ENCODE results near the gene LCE6A.

The LCE6A gene

GRCh38 chr1:152878042-152878441 lies 35.4 kb downstream of the LCE6A start, which contains the start of gene SMCP:
SMCP (plus strand) TSS chr1:152878322; CDS start chr1:152884423, 6,101 bp downstream.
- no peaks in the 10 kb centered on the region for H3K27me3 ChIP-seq (ENCODE audit: control insufficient read depth, insufficient read depth, low read length)
- H3K9me3 ChIP-seq (ENCODE audit: control insufficient read depth, insufficient read depth, low read length) = no peaks in the 10 kb centered on the region
- no peaks in the 10 kb centered on the region for H3K4me1 ChIP-seq (ENCODE audit: control insufficient read depth, insufficient read depth, low read length)
- no peaks in the 10 kb centered on the region for H3K36me3 ChIP-seq (ENCODE audit: control insufficient read depth, insufficient read depth, low read length)
- H3K9ac ChIP-seq (ENCODE audit: low read depth, low read length) = no peak within 1 kb of the TSS
- H3K4me3 ChIP-seq (ENCODE audit: low read depth, low read length) = no peak within 1 kb of the TSS

- no peaks in the 10 kb centered on the region for H3K4me1 ChIP-seq (ENCODE audit: control insufficient read depth, insufficient read depth, low read length)
- H3K9me3 ChIP-seq (ENCODE audit: control insufficient read depth, insufficient read depth, low read length) = no peaks in the 10 kb centered on the region
- H3K27me3 ChIP-seq (ENCODE audit: control insufficient read depth, insufficient read depth, low read length) = no peaks in the 10 kb centered on the region
- H3K4me3 ChIP-seq (ENCODE audit: low read depth, low read length) = no peak overlapping the region
- no peak overlapping the region for H3K9ac ChIP-seq (ENCODE audit: low read depth, low read length)
- no peaks in the 10 kb centered on the region for H3K36me3 ChIP-seq (ENCODE audit: control insufficient read depth, insufficient read depth, low read length)
Measured at GRCh38 chr1:152879559-152880198, 37.0 kb downstream of the LCE6A start.

GRCh38 chr1:152880316-152880715 lies 37.7 kb downstream of the LCE6A start:
- no peaks in the 10 kb centered on the region for H3K9me3 ChIP-seq (ENCODE audit: control insufficient read depth, insufficient read depth, low read length)
- H3K36me3 ChIP-seq (ENCODE audit: control insufficient read depth, insufficient read depth, low read length) = no peaks in the 10 kb centered on the region
- H3K9ac ChIP-seq (ENCODE audit: low read depth, low read length) = no peak overlapping the region
- H3K27me3 ChIP-seq (ENCODE audit: control insufficient read depth, insufficient read depth, low read length) = no peaks in the 10 kb centered on the region
- no peaks in the 10 kb centered on the region for H3K4me1 ChIP-seq (ENCODE audit: control insufficient read depth, insufficient read depth, low read length)
- H3K4me3 ChIP-seq (ENCODE audit: low read depth, low read length) = no peak overlapping the region

GRCh38 chr1:152880907-152881306 lies 38.3 kb downstream of the LCE6A start:
- H3K4me1 ChIP-seq (ENCODE audit: control insufficient read depth, insufficient read depth, low read length) = no peaks in the 10 kb centered on the region
- H3K9me3 ChIP-seq (ENCODE audit: control insufficient read depth, insufficient read depth, low read length) = no peaks in the 10 kb centered on the region
- H3K27me3 ChIP-seq (ENCODE audit: control insufficient read depth, insufficient read depth, low read length) = no peaks in the 10 kb centered on the region
- no peak overlapping the region for H3K4me3 ChIP-seq (ENCODE audit: low read depth, low read length)
- H3K36me3 ChIP-seq (ENCODE audit: control insufficient read depth, insufficient read depth, low read length) = no peaks in the 10 kb centered on the region
- no peak overlapping the region for H3K9ac ChIP-seq (ENCODE audit: low read depth, low read length)

GRCh38 chr1:152884085-152884484 lies 41.4 kb downstream of the LCE6A start:
- Histone ChIP-seq H3K4me1 (ENCODE audit: control insufficient read depth, insufficient read depth, low read length) (no peaks in the 10 kb centered on the region), H3K4me3 (ENCODE audit: low read depth, low read length) (no peak overlapping the region), H3K9me3 (ENCODE audit: control insufficient read depth, insufficient read depth, low read length) (peaks cover 6% of the 10 kb centered on the region), H3K27me3 (ENCODE audit: control insufficient read depth, insufficient read depth, low read length) (no peaks in the 10 kb centered on the region), H3K36me3 (ENCODE audit: control insufficient read depth, insufficient read depth, low read length) (no peaks in the 10 kb centered on the region), H3K9ac (ENCODE audit: low read depth, low read length) (no peak overlapping the region)

- Histone ChIP-seq H3K4me1 (ENCODE audit: control insufficient read depth, insufficient read depth, low read length) (no peaks in the 10 kb centered on the region), H3K27me3 (ENCODE audit: control insufficient read depth, insufficient read depth, low read length) (no peaks in the 10 kb centered on the region), H3K4me3 (ENCODE audit: low read depth, low read length) (no peak overlapping the region), H3K9me3 (ENCODE audit: control insufficient read depth, insufficient read depth, low read length) (peaks cover 6% of the 10 kb centered on the region), H3K36me3 (ENCODE audit: control insufficient read depth, insufficient read depth, low read length) (no peaks in the 10 kb centered on the region), H3K9ac (ENCODE audit: low read depth, low read length) (no peak overlapping the region)
Measured at GRCh38 chr1:152884506-152884905, 41.9 kb downstream of the LCE6A start.

GRCh38 chr1:152884966-152885624 lies 42.4 kb downstream of the LCE6A start:
- no peaks in the 10 kb centered on the region for H3K4me1 ChIP-seq (ENCODE audit: control insufficient read depth, insufficient read depth, low read length)
- H3K4me3 ChIP-seq (ENCODE audit: low read depth, low read length) = no peak overlapping the region
- no peak overlapping the region for H3K9ac ChIP-seq (ENCODE audit: low read depth, low read length)
- H3K27me3 ChIP-seq (ENCODE audit: control insufficient read depth, insufficient read depth, low read length) = no peaks in the 10 kb centered on the region
- H3K9me3 ChIP-seq (ENCODE audit: control insufficient read depth, insufficient read depth, low read length) = peaks cover 6% of the 10 kb centered on the region
- H3K36me3 ChIP-seq (ENCODE audit: control insufficient read depth, insufficient read depth, low read length) = no peaks in the 10 kb centered on the region

- H3K36me3 ChIP-seq (ENCODE audit: control insufficient read depth, insufficient read depth, low read length) = no peaks in the 10 kb centered on the region
- H3K27me3 ChIP-seq (ENCODE audit: control insufficient read depth, insufficient read depth, low read length) = no peaks in the 10 kb centered on the region
- no peak overlapping the region for H3K4me3 ChIP-seq (ENCODE audit: low read depth, low read length)
- H3K9me3 ChIP-seq (ENCODE audit: control insufficient read depth, insufficient read depth, low read length) = peaks cover 6% of the 10 kb centered on the region
- no peak overlapping the region for H3K9ac ChIP-seq (ENCODE audit: low read depth, low read length)
- H3K4me1 ChIP-seq (ENCODE audit: control insufficient read depth, insufficient read depth, low read length) = no peaks in the 10 kb centered on the region
Measured at GRCh38 chr1:152886085-152886484, 43.4 kb downstream of the LCE6A start.

GRCh38 chr1:152886758-152887409 lies 44.2 kb downstream of the LCE6A start:
- Histone ChIP-seq H3K4me1 (ENCODE audit: control insufficient read depth, insufficient read depth, low read length) (no peaks in the 10 kb centered on the region), H3K9me3 (ENCODE audit: control insufficient read depth, insufficient read depth, low read length) (peaks cover 6% of the 10 kb centered on the region), H3K4me3 (ENCODE audit: low read depth, low read length) (no peak overlapping the region), H3K9ac (ENCODE audit: low read depth, low read length) (no peak overlapping the region), H3K27me3 (ENCODE audit: control insufficient read depth, insufficient read depth, low read length) (no peaks in the 10 kb centered on the region), H3K36me3 (ENCODE audit: control insufficient read depth, insufficient read depth, low read length) (no peaks in the 10 kb centered on the region)

- Histone ChIP-seq H3K4me3 (ENCODE audit: low read depth, low read length) (no peak overlapping the region), H3K4me1 (ENCODE audit: control insufficient read depth, insufficient read depth, low read length) (no peaks in the 10 kb centered on the region), H3K9ac (ENCODE audit: low read depth, low read length) (no peak overlapping the region), H3K27me3 (ENCODE audit: control insufficient read depth, insufficient read depth, low read length) (no peaks in the 10 kb centered on the region), H3K9me3 (ENCODE audit: control insufficient read depth, insufficient read depth, low read length) (peaks cover 6% of the 10 kb centered on the region), H3K36me3 (ENCODE audit: control insufficient read depth, insufficient read depth, low read length) (no peaks in the 10 kb centered on the region)
Measured at GRCh38 chr1:152888126-152888525, 45.5 kb downstream of the LCE6A start.
